Neural progenitor cell (in vitro differentiated cells): ENCODE measurements around the gene IL16. TPM values are rescaled to one million over a fixed set of nuclear protein-coding genes. Genes with fewer than 3 reads are reported as not detected.

Experiments used
- DNase-seq: peaks from one replicate; pipeline ENCODE4 v3.0.0-alpha.2; 2016; ENCODE audit warnings: low spot score
- H2AFZ ChIP-seq: fragments of 200-600 bp; sonication (generic); replicated peaks from 2 replicates; pipeline ENCODE4 v1.6.1; 2016; ENCODE audit warnings: antibody characterized with exemption
- H3F3A ChIP-seq: fragments of 200-600 bp; sonication (generic); 2 replicates; pipeline ENCODE4 v1.6.1; 2016; ENCODE audit warnings: antibody characterized with exemption, low read depth
- H3K27ac ChIP-seq: fragments of 200-600 bp; sonication (generic); 2 replicates; pipeline ENCODE4 v1.5.1; 2016; ENCODE audit warnings: mild to moderate bottlenecking
- H3K27me3 ChIP-seq: fragments of 200-600 bp; sonication (generic); 2 replicates; pipeline ENCODE4 v1.6.1; 2016; ENCODE audit warnings: mild to moderate bottlenecking, moderate library complexity
- H3K36me3 ChIP-seq: fragments of 200-600 bp; sonication (generic); 2 replicates; pipeline ENCODE4 v1.5.1; 2016
- H3K4me1 ChIP-seq: fragments of 200-600 bp; sonication (generic); 2 replicates; pipeline ENCODE4 v1.6.1; 2016; ENCODE audit warnings: mixed run types
- H3K4me2 ChIP-seq: fragments of 200-600 bp; sonication (generic); 2 replicates; pipeline ENCODE4 v1.6.1; 2016
- H3K4me3 ChIP-seq: fragments of 200-600 bp; sonication (generic); 2 replicates; pipeline ENCODE4 v1.5.1; 2016
- H3K79me2 ChIP-seq: fragments of 200-600 bp; sonication (generic); 2 replicates; pipeline ENCODE4 v1.6.1; 2016; ENCODE audit warnings: low read depth
- H3K9ac ChIP-seq: fragments of 200-600 bp; sonication (generic); 2 replicates; pipeline ENCODE4 v1.6.1; 2016
- H3K9me3 ChIP-seq: fragments of 200-600 bp; sonication (generic); 2 replicates; pipeline ENCODE4 v1.5.1; 2016; ENCODE audit warnings: low read depth
- H4K20me1 ChIP-seq: fragments of 200-600 bp; sonication (generic); 2 replicates; pipeline ENCODE4 v1.6.1; 2016; ENCODE audit warnings: low read depth
- H3K27ac Mint-ChIP-seq: 3 replicates; pipeline ENCODE4 v1.8.0; 2021; ENCODE audit warnings: mixed read lengths
- H3K27me3 Mint-ChIP-seq: 2 replicates; pipeline ENCODE4 v1.8.0; 2022; ENCODE audit warnings: low read depth, mild to moderate bottlenecking, inconsistent platforms, moderate library complexity, mixed read lengths; ENCODE audit not compliant: insufficient read depth
- H3K36me3 Mint-ChIP-seq: 3 replicates; pipeline ENCODE4 v1.8.0; 2021; ENCODE audit warnings: mixed read lengths
- H3K4me1 Mint-ChIP-seq: 3 replicates; pipeline ENCODE4 v1.8.0; 2021; ENCODE audit warnings: mixed read lengths
- H3K4me3 Mint-ChIP-seq: 3 replicates; pipeline ENCODE4 v1.8.0; 2021; ENCODE audit warnings: mild to moderate bottlenecking, moderate library complexity, mixed read lengths
- H3K9me3 Mint-ChIP-seq: 3 replicates; pipeline ENCODE4 v1.8.0; 2020; ENCODE audit warnings: mixed read lengths
- CTCF ChIP-seq: fragments of 200-600 bp; sonication (generic); IDR thresholded peaks from 2 replicates; pipeline ENCODE4 v1.5.1; 2017; ENCODE audit warnings: antibody characterized with exemption, mild to moderate bottlenecking
- EZH2 ChIP-seq: fragments of 200-600 bp; sonication (generic); IDR thresholded peaks from 2 replicates; pipeline ENCODE4 v1.6.1; 2017; ENCODE audit warnings: antibody characterized with exemption, mild to moderate bottlenecking, moderate library complexity
- EZH2phosphoT487 ChIP-seq: fragments of 200-600 bp; sonication (generic); IDR thresholded peaks from 2 replicates; pipeline ENCODE4 v1.6.1; 2017; ENCODE audit warnings: antibody characterized with exemption
- total RNA-seq: library from RNA; depleted of rRNA; stranded (reverse); fragments of >200 nt; gene quantifications from 2 replicates; pipeline ENCODE4 v1.2.3, GENCODE V29; 2015; ENCODE audit warnings: low replicate concordance

Gene IL16
- total RNA-seq, 1 donor from 2014 or later = not detected

- DNase-seq = no peak
- Mint-ChIP-seq H3K9me3 (no peaks in the 10 kb centered on the region), H3K36me3 (no peaks in the 10 kb centered on the region), H3K4me1 (peaks cover 2% of the 10 kb centered on the region), H3K27me3 (peaks cover 5% of the 10 kb centered on the region), H3K27ac (no peak overlapping the region), H3K4me3 (no peak overlapping the region)
- no peak overlapping the region for H3K4me2 ChIP-seq
- H2AFZ ChIP-seq = no peak overlapping the region
- H3F3A ChIP-seq = no peaks in the 10 kb centered on the region
- no peaks in the 10 kb centered on the region for H4K20me1 ChIP-seq
- TF ChIP-seq CTCF (no peak), EZH2phosphoT487 (no peak), EZH2 (no peak)
- no peak overlapping the region for H3K27ac ChIP-seq
- no peaks in the 10 kb centered on the region for H3K27me3 ChIP-seq
- no peaks in the 10 kb centered on the region for H3K79me2 ChIP-seq
- H3K4me3 ChIP-seq = no peak overlapping the region
- H3K36me3 ChIP-seq = no peaks in the 10 kb centered on the region
- H3K9me3 ChIP-seq = no peaks in the 10 kb centered on the region
- no peak overlapping the region for H3K9ac ChIP-seq
- H3K4me1 ChIP-seq = no peaks in the 10 kb centered on the region
Measured at GRCh38 chr15:81292523-81293001, 95.9 kb downstream of the IL16 start.

- Histone ChIP-seq H3K9ac (no peak overlapping the region), H3F3A (no peaks in the 10 kb centered on the region), H4K20me1 (no peaks in the 10 kb centered on the region), H3K36me3 (no peaks in the 10 kb centered on the region), H3K9me3 (no peaks in the 10 kb centered on the region), H3K79me2 (no peaks in the 10 kb centered on the region), H2AFZ (peak overlapping the region; percentile 50), H3K4me2 (no peak overlapping the region), H3K4me1 (no peaks in the 10 kb centered on the region), H3K4me3 (no peak overlapping the region), H3K27ac (no peak overlapping the region), H3K27me3 (no peaks in the 10 kb centered on the region)
- Mint-ChIP-seq H3K4me3 (no peak overlapping the region), H3K9me3 (no peaks in the 10 kb centered on the region), H3K27ac (no peak overlapping the region), H3K4me1 (peaks cover 2% of the 10 kb centered on the region), H3K36me3 (no peaks in the 10 kb centered on the region), H3K27me3 (peaks cover 5% of the 10 kb centered on the region)
- no peak for TF ChIP-seq CTCF
- TF ChIP-seq EZH2phosphoT487 = no peak
- no peak for TF ChIP-seq EZH2
- DNase-seq = no peak
Measured at GRCh38 chr15:81293728-81294515, 97.2 kb downstream of the IL16 start.

GRCh38 chr15:81294516-81294880 lies 97.8 kb downstream of the IL16 start:
- Histone ChIP-seq H3K4me2 (no peak overlapping the region), H3K9ac (no peak overlapping the region), H3F3A (no peaks in the 10 kb centered on the region), H3K4me1 (no peaks in the 10 kb centered on the region), H3K27ac (no peak overlapping the region), H2AFZ (peak overlapping the region; percentile 50), H3K9me3 (no peaks in the 10 kb centered on the region), H4K20me1 (no peaks in the 10 kb centered on the region), H3K4me3 (no peak overlapping the region), H3K36me3 (no peaks in the 10 kb centered on the region), H3K27me3 (no peaks in the 10 kb centered on the region), H3K79me2 (no peaks in the 10 kb centered on the region)
- TF ChIP-seq EZH2 = no peak
- TF ChIP-seq CTCF = peak; percentile 7
- Mint-ChIP-seq H3K36me3 (no peaks in the 10 kb centered on the region), H3K4me3 (no peak overlapping the region), H3K27ac (no peak overlapping the region), H3K27me3 (peaks cover 8% of the 10 kb centered on the region), H3K4me1 (peaks cover 2% of the 10 kb centered on the region), H3K9me3 (no peaks in the 10 kb centered on the region)
- no peak for DNase-seq
